ENCODE measurements around the gene INIP. TPM values are rescaled to one million over a fixed set of nuclear protein-coding genes. Genes with fewer than 3 reads are reported as not detected.

INIP gene
- total and polyA plus RNA-seq, 2 of the 13 experiments (the other 11 are each of a cell fraction or from before 2014, with no cell fraction given): 13.6 to 28.6 TPM

DNA sequence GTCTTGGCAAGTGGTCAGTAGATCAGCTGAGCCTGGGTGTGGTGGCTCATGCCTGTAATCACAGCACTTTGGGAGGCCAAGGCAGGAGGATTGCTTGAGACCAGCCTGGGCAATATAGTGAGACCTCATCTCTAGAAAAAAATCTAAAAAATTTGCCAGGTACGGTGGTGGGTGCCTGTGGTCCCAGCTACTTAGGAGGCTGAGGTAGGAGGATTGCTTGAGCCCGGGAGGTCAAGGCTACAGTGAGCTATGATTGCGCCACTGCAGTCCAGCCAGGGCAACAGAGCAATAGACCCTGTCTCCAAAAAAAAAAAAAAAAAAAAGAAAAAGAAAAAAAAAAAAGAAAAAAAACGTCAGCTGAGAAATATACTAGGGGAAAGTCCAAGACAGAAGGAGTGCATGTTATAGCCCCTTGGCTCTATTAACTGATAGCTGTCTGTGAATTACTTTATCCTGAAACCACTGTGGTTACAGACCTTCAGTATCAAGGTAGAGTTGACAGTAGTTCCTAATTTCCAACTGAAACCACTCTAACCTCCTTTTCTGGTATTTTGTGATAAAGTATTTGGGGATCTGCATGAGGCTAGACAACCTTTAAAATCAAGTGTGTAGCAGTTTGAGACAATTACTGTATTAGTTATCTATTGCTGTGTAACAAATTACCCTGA, 2.3 kb upstream of the INIP start (continued):
- TF ChIP-seq, protein P1, sequence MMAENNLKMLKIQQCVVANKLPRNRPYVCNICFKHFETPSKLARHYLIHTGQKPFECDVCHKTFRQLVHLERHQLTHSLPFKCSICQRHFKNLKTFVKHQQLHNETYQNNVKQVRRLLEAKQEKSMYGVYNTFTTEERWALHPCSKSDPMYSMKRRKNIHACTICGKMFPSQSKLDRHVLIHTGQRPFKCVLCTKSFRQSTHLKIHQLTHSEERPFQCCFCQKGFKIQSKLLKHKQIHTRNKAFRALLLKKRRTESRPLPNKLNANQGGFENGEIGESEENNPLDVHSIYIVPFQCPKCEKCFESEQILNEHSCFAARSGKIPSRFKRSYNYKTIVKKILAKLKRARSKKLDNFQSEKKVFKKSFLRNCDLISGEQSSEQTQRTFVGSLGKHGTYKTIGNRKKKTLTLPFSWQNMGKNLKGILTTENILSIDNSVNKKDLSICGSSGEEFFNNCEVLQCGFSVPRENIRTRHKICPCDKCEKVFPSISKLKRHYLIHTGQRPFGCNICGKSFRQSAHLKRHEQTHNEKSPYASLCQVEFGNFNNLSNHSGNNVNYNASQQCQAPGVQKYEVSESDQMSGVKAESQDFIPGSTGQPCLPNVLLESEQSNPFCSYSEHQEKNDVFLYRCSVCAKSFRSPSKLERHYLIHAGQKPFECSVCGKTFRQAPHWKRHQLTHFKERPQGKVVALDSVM (CRISPR knock-in tag; IDR thresholded peaks at IDR 0.05): peak; percentile 96
- TF ChIP-seq STAT5B (CRISPR knock-in tag; IDR thresholded peaks at IDR 0.05) (no peak), ZNF547 (CRISPR knock-in tag; IDR thresholded peaks at IDR 0.05) (no peak), LCORL (IDR thresholded peaks at IDR 0.05) (no peak), LCORL (CRISPR knock-in tag; IDR thresholded peaks at IDR 0.05) (no peak), ZNF761 (CRISPR knock-in tag; conservative IDR thresholded peaks at IDR 0.05) (no peak), ZNF205 (CRISPR knock-in tag; IDR thresholded peaks at IDR 0.05) (no peak)

DNA sequence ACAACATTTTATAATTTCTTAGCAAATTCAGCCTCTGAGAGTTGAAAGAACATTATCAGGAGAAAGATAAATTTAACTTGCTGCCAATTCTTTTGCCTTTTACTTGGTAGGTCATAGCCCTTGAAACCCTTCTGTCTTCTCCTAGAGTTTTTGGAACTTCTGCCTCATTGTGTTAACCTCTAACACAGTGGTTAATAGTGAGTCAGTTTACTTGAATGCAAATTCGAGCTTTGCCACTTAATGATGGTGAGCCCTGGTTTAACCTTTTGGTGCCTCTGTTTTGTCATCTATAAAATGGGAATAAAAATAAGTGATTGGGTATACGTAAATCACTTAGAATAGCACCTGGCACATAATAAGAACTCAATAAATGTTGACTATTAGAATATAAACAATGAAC, 1.8 kb upstream of the INIP start:
- DNase-seq (ENCODE audit: low spot score) (no peak), FAIRE-seq (no peak), ATAC-seq (no peak)
- H4K20me1 ChIP-seq (ENCODE audit: insufficient read depth, low read length): no peaks in the 10 kb centered on the region
- BruUV-seq (replicated peaks): no TSS peak
- H3K27me3 ChIP-seq (ENCODE audit: control insufficient read depth in 1 of 2, insufficient read depth in 2 of 2, low read length in 2 of 2): no peaks in the 10 kb centered on the region
- ChIA-PET CTCF (ENCODE audit: low intra/inter-chr PET ratio, low total read pairs) (no interaction called here), POLR2A (interaction anchor here (1.2 to 3.3 kb wide), 4 partner anchors 11 to 31 kb away, joined by 4 to 32 read pairs (median 11); partner anchors contain the start of gene SNX30)
- no peak for TF ChIP-seq ZNF282 (IDR thresholded peaks at IDR 0.05; ENCODE audit: partially characterized antibody)
- peak; percentile 57 for TF ChIP-seq ZNF629 (CRISPR knock-in tag; conservative IDR thresholded peaks at IDR 0.05)
- no peak overlapping the region for H3K4me3 ChIP-seq (replicated peaks in 1 of 3; ENCODE audit: insufficient read depth in 1 of 3, low read depth in 2 of 3, low read length in 3 of 3)
- peaks cover 14% of the 10 kb centered on the region for H3K79me2 ChIP-seq (ENCODE audit: insufficient read depth, low read length)
- no peak overlapping the region for H2AFZ ChIP-seq (ENCODE audit: low read length)
- intact Hi-C loops (cut with micrococcal nuclease; ENCODE audit: unreplicated experiment): loop anchor here (10.0 kb wide), 1 partner anchor 335 kb away; the partner anchor contains the start of gene HSDL2
- H3K4me2 ChIP-seq (ENCODE audit: low read depth, low read length): no peak overlapping the region
- no peaks in the 10 kb centered on the region; a peak in 1 of 5 replicates for H3K36me3 ChIP-seq (replicated peaks in 1 of 2; ENCODE audit: control insufficient read depth in 1 of 2, insufficient read depth in 2 of 2, low read length in 2 of 2)
- H3K4me1 ChIP-seq (ENCODE audit: insufficient read depth, low read length): peaks cover 22% of the 10 kb centered on the region
- in situ Hi-C loops (cut with HindIII; ENCODE audit: extremely low pct_ligation_motif_present, low pct_unique_long_range_greater_than_20kb): loop anchor here (25.0 kb wide), 2 partner anchors 232 to 632 kb away; partner anchors contain the start of gene KIAA1958
- no peaks in the 10 kb centered on the region for H3K9me3 ChIP-seq (ENCODE audit: low read length)
- 48% methylated on average over 2 of the region's 2 CpGs for WGBS (ENCODE audit: low lambda C conversion rate)
- no peak overlapping the region for H3K27ac ChIP-seq (ENCODE audit: extremely low read length, insufficient read depth, low read length)
- H3K9ac ChIP-seq (ENCODE audit: insufficient read depth, low read depth, low read length): no peak overlapping the region
